Left ventricle myocardium superior (tissue), 1 donor: ENCODE data around the gene HPSE2. TPM values are rescaled to one million over a fixed set of nuclear protein-coding genes. Genes with fewer than 3 reads are reported as not detected.

Experiments
- ATAC-seq: fragments of 200-7000 bp; cut with Tn5 transposase; one replicate; pipeline ENCODE4 v1.9.1; 2020; ENCODE audit warnings: mild to moderate bottlenecking, moderate library complexity
- DNase-seq: peaks from one replicate; pipeline ENCODE4 v3.0.0-alpha.2; 2020
- intact Hi-C: fragments of 100-400 bp; cut with micrococcal nuclease; formaldehyde crosslinking; loops from one replicate; pipeline ENCODE4 v1.11.0; 2022
- total RNA-seq: library from RNA; stranded (reverse); fragmentation: NEBNext Ultra II Directional; extraction: Animal tissue kit (Norgen Biotek cat#: 25700); gene quantifications from one replicate; pipeline ENCODE4 v1.2.1, GENCODE V29; 2021
- donor health status: DM: no; HTN: yes; CAD: no; lungs with severe emphysema.

HPSE2 gene
- total RNA-seq, 1 donor from 2014 or later, result not detected

DNA sequence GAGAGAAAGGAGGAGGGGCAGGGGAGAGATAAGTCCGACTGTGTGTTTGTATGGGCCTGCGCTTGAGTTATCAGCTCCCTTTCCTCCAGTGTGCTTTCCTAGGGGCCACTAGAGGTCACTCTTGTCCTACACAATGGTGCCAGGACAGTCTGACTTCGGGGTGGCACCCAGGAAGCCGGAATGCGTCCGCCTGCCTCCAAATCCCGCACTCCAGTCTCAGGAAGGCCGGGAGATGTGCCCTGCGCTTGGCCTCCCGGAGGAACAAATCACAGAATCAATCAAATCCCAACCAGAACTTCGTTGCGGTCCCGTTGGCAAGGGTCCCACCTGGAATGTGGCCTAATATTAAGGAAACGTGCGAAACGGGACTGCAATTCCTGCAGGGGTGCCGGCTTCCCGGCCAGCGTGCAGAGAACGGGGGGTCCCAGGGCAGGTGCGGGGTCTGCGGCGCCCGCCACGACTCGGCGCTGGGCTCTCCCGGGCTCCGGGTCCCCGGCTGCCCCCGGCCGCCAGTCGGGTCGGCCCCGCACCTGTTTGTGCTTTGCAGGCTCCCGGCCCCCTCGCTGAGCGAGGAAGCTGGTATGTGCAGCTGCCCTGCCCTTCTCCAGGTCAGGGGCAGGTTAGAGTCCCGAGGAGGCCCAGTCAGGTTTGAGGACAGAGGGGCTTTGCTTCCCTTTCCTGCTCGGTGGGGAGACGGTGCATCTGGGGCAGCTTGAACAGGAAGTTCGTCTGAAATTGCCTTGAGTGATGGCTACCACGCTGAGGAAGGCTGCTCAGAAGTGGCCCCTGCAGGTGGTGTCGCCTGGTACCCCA lies 767.9 kb downstream of the HPSE2 start:
- intact Hi-C loops, result loop anchor here (10.0 kb wide), 1 partner anchor 197 kb away; no protein-coding TSS in a partner anchor
- ATAC-seq (peak; percentile 94), DNase-seq (peak; percentile 77)

DNA sequence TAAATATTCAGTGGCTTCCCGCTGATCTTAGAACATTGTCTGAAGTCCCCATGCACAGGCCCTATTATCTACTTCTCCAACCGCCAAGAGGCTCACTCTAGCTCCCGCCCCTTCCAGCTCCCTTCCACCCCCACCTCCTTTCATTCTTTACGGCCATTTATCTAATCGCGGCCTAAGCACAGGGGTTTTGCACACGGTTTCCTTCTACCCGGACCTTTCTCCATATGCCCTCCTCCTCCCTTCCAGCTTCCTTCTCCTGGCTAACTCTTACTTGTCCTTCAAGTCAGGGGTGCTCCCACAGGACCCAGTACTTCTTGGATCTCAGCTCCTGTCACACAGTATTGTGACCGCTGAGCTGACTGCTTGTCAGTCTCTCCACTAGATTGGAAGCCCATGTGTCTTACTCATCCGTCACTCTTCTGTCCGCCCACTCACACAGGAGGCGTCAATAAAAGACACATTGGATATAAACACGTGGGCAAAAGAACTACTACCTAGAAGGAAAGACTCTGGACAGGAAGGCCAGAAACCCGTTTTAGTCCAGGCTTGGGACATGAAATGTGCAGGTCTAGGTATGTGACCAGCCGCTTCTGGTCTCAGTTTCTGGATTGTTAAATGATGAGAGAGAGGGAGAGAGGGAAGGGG lies 768.7 kb downstream of the HPSE2 start:
- ATAC-seq, result no peak
- intact Hi-C loops, result loop anchor here (10.0 kb wide), 1 partner anchor 198 kb away; no protein-coding TSS in a partner anchor
- no peak for DNase-seq

DNA sequence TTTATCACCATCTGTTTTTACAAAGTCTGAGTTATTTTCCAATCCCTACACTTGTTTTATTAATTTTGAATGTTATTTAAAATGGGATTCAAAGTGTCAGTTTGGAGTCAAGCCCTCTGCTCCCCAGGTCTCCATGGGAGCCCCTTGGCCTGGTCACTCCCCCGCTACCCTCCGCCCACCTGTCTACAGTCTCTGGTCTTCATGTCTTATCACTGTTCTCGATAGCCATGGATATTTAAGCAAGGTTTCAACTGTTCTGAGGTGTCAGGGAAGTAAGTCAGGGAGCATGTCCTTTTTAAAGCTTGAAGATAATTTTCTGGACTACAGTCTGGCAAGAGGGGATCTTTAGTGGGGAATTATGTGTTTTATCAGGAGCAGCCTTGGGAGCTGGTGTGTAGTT lies 769.8 kb downstream of the HPSE2 start:
- peak; percentile 41 for ATAC-seq
- intact Hi-C loops, result loop anchor here (10.0 kb wide), 1 partner anchor 199 kb away; no protein-coding TSS in a partner anchor
- no peak for DNase-seq

DNA sequence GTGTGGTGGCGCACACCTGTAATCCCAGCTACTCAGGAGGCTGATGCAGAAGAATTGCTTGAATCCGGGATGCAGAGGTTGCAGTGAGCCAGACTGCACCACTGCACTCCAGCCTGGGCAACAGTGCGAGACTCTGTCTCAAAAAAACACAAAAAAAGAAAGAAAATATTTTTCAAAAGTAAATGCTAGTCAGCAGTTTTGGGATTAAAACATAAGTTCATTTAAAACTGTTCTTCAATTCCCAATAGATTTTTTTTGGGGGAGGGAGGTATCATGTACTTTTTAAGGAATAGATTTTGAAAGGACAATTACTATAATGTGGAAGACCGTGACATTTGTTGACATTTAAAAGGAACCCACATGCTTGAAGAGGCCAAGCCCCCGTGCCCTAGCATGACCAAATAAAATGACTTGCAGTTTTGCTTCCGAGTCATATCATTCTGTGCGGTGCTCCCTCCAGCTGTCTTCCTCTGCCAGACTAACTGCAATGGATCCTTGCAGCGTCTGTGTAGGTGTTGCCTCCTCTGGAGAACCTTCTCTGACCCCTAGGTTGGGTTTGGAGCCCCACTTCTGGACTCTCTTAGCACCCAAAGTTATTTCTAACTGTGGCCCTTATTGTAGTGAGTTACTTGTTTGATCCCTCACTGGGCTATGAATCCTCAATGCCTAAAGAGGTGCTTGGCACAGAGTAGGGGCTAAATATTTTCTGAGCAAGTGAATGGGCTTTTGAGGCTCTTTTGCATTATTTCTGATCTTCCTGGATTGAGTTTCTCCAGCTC lies 771.5 kb downstream of the HPSE2 start:
- intact Hi-C loops, result loop anchor here (10.0 kb wide), 1 partner anchor 201 kb away; no protein-coding TSS in a partner anchor
- no peak for ATAC-seq

DNA sequence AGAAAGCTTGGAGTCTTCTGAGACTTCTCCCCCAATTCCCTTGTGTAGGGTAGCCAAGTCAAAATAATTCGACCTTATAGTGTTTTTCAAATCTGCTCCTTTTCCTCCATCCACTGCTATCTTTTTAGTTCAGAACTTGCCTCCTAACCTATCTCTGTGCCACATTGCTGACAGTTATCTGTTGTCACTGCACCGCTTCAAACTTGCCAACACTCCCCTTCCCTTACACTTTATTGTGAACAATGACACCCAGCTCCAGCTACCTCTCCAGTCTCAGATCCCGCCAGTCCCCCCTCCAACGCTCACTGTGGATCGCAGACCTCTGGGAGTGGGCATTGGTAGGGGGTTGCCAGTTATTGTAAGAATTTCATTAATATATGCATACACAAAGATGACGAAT lies 772.6 kb downstream of the HPSE2 start:
- no peak for DNase-seq
- ATAC-seq, result no peak
- intact Hi-C loops, result loop anchor here (10.0 kb wide), 1 partner anchor 202 kb away; no protein-coding TSS in a partner anchor

More for the DNA sequence above, 771.5 kb downstream of the HPSE2 start:
- DNase-seq, result no peak

GRCh38 chr10:98461500-98461842 lies 774.2 kb downstream of the HPSE2 start:
- ATAC-seq (no peak), DNase-seq (no peak)
- intact Hi-C loops, result loop anchor here (10.0 kb wide), 1 partner anchor 203 kb away; no protein-coding TSS in a partner anchor

- intact Hi-C loops, result loop anchor here (10.0 kb wide), 1 partner anchor 204 kb away; no protein-coding TSS in a partner anchor
- ATAC-seq (peak; percentile 91), DNase-seq (no peak)
These were observed 774.7 kb downstream of the HPSE2 start for GRCh38 chr10:98460837-98461499.

DNA sequence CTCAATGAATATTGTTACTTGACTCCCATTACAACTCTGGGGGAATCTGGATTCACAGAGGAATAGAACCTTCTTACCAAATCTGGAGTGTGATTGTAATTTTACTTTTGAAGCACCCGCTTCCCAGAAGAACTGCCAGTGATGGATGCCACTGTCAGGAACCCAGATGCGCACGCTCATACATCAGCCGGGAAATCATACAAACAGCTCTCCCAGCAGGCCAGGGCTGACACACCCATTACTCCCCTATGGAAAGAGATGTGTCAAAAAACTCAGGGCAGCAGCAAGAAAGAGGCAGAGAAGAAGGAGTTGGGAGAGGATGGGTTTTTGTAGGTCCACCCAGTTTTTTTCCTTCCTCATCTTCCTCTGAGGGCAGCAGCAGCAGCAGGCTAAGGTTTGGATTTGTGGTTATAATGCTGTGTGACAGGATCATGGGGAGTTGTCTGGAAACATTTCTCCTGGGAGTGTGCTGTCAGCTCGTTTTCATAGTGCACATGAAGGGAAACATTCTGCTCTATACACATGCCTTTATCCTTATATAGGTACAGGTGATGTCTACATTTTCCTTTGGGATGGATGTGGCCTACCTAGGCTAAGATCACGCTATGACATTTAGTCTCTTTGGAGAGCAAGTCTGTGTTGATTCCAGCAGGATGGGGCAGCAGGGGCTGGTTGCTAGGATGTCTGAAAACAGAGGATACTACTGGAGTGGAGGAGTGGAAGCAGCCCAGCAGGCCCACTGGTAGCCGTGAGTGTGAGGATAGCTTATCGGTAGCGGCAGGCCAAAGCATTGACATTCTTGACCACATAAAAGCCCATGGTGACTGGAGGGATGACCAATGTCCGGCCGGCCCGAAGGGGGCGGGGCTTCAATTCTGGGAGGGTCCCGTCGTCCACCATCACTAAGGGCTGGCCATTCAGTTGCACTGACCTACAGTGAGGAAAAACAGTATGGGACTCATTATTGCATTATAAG lies 776.6 kb downstream of the HPSE2 start:
- ATAC-seq, result no peak
- DNase-seq, result no peak
- intact Hi-C loops, result no loop called here

GRCh38 chr10:98457721-98458120 lies 777.9 kb downstream of the HPSE2 start:
- no peak for DNase-seq
- intact Hi-C loops, result no loop called here
- no peak for ATAC-seq

GRCh38 chr10:98456686-98457482 lies 778.8 kb downstream of the HPSE2 start:
- ATAC-seq (no peak), DNase-seq (no peak)
- intact Hi-C loops, result no loop called here

GRCh38 chr10:98456043-98456570 lies 779.5 kb downstream of the HPSE2 start:
- intact Hi-C loops, result no loop called here
- ATAC-seq (no peak), DNase-seq (no peak)

- ATAC-seq (no peak), DNase-seq (no peak)
These were observed 781.9 kb downstream of the HPSE2 start for GRCh38 chr10:98453729-98454128.

GRCh38 chr10:98450618-98451017 lies 785.0 kb downstream of the HPSE2 start:
- ATAC-seq, result no peak
- intact Hi-C loops, result no loop called here
- no peak for DNase-seq

More at GRCh38 chr10:98453729-98454128, 781.9 kb downstream of the HPSE2 start:
- intact Hi-C loops, result no loop called here

GRCh38 chr10:98449287-98449686 lies 786.4 kb downstream of the HPSE2 start:
- no peak for DNase-seq
- intact Hi-C loops, result no loop called here
- no peak for ATAC-seq

- DNase-seq (peak; percentile 93), ATAC-seq (peak; percentile 97)
- intact Hi-C loops, result no loop called here
These were observed 788.9 kb downstream of the HPSE2 start, which contains the start of gene HPS1 for GRCh38 chr10:98446661-98447221. Gene HPS1, minus strand, starts transcription at chr10:98446935. Its CDS starts 3,695 bp downstream, at chr10:98443240.

DNA sequence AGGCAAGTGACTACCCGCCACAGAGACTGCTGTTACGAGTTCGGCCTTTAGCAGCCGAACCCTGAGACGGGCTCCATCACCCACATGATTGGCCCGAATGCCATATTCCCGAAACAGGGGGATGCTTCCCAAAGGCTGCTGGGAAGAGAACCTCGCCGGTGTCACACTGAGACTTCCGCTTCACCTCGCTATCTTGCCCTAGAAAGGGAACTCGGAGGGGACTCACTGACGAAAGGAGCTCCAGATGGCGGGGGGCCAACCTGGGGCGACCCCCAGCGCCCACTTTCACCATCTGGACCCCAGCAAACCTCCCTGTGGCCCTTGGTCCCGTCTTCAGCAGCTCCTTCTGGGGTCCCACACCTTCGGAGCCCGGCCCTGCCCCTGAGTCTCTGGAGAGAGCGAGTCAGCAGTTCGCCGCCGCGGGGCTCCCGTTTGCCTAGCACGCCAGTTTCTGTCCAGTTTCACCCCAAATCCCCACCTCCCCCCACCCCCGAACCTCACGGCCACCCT lies 789.4 kb downstream of the HPSE2 start:
- DNase-seq, result no peak
- intact Hi-C loops, result no loop called here
- peak; percentile 55 for ATAC-seq
